PC-3 (cell line): ENCODE data around the gene DTD1. TPM values are rescaled to one million over a fixed set of nuclear protein-coding genes. Genes with fewer than 3 reads are reported as not detected.

Experiments
- ATAC-seq: fragments of 200-7000 bp; cut with Tn5 transposase; 2 replicates; pipeline ENCODE4 v1.9.1; 2020; ENCODE audit warnings: mild to moderate bottlenecking, moderate library complexity
- BruUV-seq: library from RNA; stranded (reverse); fragments of 400-500 nt; replicated peaks from 2 replicates; lab custom pipeline; 2021; lab: Mats Ljungman, UMichigan
- CTCF ChIA-PET: fragments of 300-600 bp; sonication (Branson Sonifier 250); formaldehyde crosslinking; loops from one replicate; lab custom pipeline; 2022; ENCODE audit warnings: antibody characterized with exemption; lab: Charles Lee
- POLR2A ChIA-PET: fragments of 300-600 bp; sonication (Branson Sonifier 250); formaldehyde crosslinking; loops from one replicate; lab custom pipeline; 2022; ENCODE audit warnings: antibody characterized with exemption; ENCODE audit not compliant: unreplicated experiment; lab: Charles Lee
- DNase-seq: peaks from one replicate; pipeline ENCODE4 v3.0.0-alpha.2; 2015
- H2AFZ ChIP-seq: fragments of 300-600 bp; sonication (generic); 2 replicates; pipeline ENCODE4 v1.6.0; 2016; ENCODE audit warnings: antibody characterized with exemption, low read length
- H3F3A ChIP-seq: fragments of 300-600 bp; sonication (generic); one replicate; pipeline ENCODE4 v1.6.0; 2017; ENCODE audit warnings: antibody characterized with exemption, low read length, control low read depth, mild to moderate bottlenecking; ENCODE audit not compliant: unreplicated experiment
- H3K27ac ChIP-seq: fragments of 300-600 bp; sonication (generic); 2 replicates; pipeline ENCODE4 v1.5.1; 2016; ENCODE audit warnings: mild to moderate bottlenecking, low read length
- H3K27me3 ChIP-seq: fragments of 300-600 bp; sonication (generic); 2 replicates; pipeline ENCODE4 v1.6.1; 2016; ENCODE audit warnings: low read length, mixed read lengths
- H3K36me3 ChIP-seq: fragments of 300-600 bp; sonication (generic); 2 replicates; pipeline ENCODE4 v1.6.1; 2016; ENCODE audit warnings: low read depth, mixed run types, low read length, mixed read lengths
- H3K4me1 ChIP-seq: fragments of 300-600 bp; sonication (generic); 2 replicates; pipeline ENCODE4 v1.5.1; 2016; ENCODE audit warnings: low read length; ENCODE audit not compliant: insufficient read depth
- H3K4me2 ChIP-seq: fragments of 300-600 bp; sonication (generic); 2 replicates; pipeline ENCODE4 v1.6.0; 2016; ENCODE audit warnings: low read length
- H3K4me3 ChIP-seq: fragments of 300-600 bp; sonication (generic); 2 replicates; pipeline ENCODE4 v1.5.1; 2016; ENCODE audit warnings: mild to moderate bottlenecking, low read length, mixed read lengths
- H3K79me2 ChIP-seq: fragments of 300-600 bp; sonication (generic); 2 replicates; pipeline ENCODE4 v1.6.1; 2017; ENCODE audit warnings: low read length, mixed read lengths
- H3K9ac ChIP-seq: fragments of 300-600 bp; sonication (generic); 2 replicates; pipeline ENCODE4 v1.6.0; 2016; ENCODE audit warnings: mild to moderate bottlenecking, low read length
- H3K9me2 ChIP-seq: fragments of 300-600 bp; sonication (generic); replicated peaks from 2 replicates; pipeline ENCODE4 v1.6.1; 2016; ENCODE audit warnings: mixed run types, low read length, mixed read lengths
- H3K9me3 ChIP-seq: fragments of 300-600 bp; sonication (generic); 2 replicates; pipeline ENCODE4 v1.6.1; 2016; ENCODE audit warnings: low read length, mixed read lengths
- H4K20me1 ChIP-seq: fragments of 300-600 bp; sonication (generic); 2 replicates; pipeline ENCODE4 v1.6.1; 2016; ENCODE audit warnings: low read length, mixed read lengths
- CTCF ChIP-seq: fragments of 300-600 bp; sonication (generic); conservative IDR thresholded peaks from 2 replicates; pipeline ENCODE4 v1.5.1; 2017; ENCODE audit warnings: antibody characterized with exemption, low read depth, mild to moderate bottlenecking, low read length
- EZH2 ChIP-seq: fragments of 300-600 bp; sonication (generic); IDR thresholded peaks from one replicate; pipeline ENCODE4 v1.6.1; 2017; ENCODE audit warnings: antibody characterized with exemption, mild to moderate bottlenecking, low read length; ENCODE audit not compliant: unreplicated experiment
- EZH2phosphoT487 ChIP-seq: fragments of 300-600 bp; sonication (generic); IDR thresholded peaks from 2 replicates; pipeline ENCODE4 v1.6.1; 2018; ENCODE audit warnings: mild to moderate bottlenecking, antibody characterized with exemption, low read length, borderline replicate concordance
- intact Hi-C: fragments of 100-400 bp; cut with micrococcal nuclease; formaldehyde crosslinking; loops from 2 replicates; pipeline ENCODE4 v1.9.0; 2023
- total RNA-seq: library from RNA; depleted of rRNA; stranded (reverse); fragments of >200 nt; gene quantifications from 2 replicates; pipeline ENCODE4 v1.2.3, GENCODE V29; 2014

Gene DTD1
- total RNA-seq, 1 experiment from 2014 or later, result 124 TPM

DNA sequence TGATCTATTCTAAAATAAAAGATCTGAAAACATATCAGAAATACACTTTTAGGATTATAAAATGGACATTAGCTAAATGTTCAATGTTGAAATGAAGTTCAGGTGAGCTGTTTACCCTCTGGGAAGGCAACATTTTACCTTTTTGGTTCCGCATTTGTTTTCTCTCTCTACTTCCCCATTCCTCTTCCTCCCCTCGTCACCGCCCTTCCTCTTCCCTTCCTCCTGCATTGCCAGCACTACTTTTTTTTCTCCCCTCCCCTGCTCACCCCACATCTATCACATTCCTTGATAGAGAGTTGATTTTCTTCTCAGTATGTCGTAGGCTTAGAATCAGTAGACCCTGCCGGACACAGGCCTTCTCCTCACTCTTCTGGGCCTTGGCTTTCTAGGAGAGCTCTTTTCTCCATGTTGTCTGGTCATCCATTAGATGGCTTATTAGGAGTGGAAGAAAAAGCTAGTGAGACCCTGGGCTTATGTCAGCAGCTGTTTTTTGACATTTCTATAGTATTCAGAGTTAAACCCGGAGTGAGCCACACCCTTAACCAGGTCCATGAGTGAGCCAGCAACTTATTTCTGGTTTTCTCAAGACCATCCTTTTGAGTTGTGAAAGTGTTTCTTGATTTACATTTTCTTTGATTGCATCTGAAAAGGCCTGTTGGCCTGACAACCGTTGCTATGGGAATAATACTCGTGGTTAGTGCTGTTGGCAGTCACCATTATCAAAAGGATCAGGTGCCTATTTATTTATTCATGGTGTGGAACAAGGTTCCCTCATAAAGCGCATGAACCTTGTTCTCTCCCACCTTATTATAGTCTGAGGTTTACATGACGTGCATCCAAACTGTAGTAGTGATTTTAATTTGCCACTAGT, 90.9 kb downstream of the DTD1 start:
- POLR2A ChIA-PET, result no interaction called here

GRCh38 chr20:18683839-18684238, 96.0 kb downstream of the DTD1 start:
- Histone ChIP-seq H3K9ac (no peak overlapping the region), H3K9me2 (no peaks in the 10 kb centered on the region), H3K4me2 (no peak overlapping the region), H3K9me3 (no peaks in the 10 kb centered on the region), H3F3A (no peaks in the 10 kb centered on the region), H3K4me3 (no peak overlapping the region), H2AFZ (no peak overlapping the region), H4K20me1 (0 out of 2 replicates have a peak, but pooled peaks cover 3% of the 10 kb centered on the region), H3K79me2 (no peaks in the 10 kb centered on the region), H3K4me1 (peaks cover 10% of the 10 kb centered on the region; the same call in 1 of the 2 replicates), H3K36me3 (no peaks in the 10 kb centered on the region), H3K27me3 (no peaks in the 10 kb centered on the region), H3K27ac (no peak overlapping the region)
- TF ChIP-seq EZH2phosphoT487 (no peak), CTCF (no peak), EZH2 (no peak)
- no TSS peak for BruUV-seq
- intact Hi-C loops, result no loop called here
- POLR2A ChIA-PET, result no interaction called here
- DNase-seq, result no peak
- no peak for ATAC-seq
- CTCF ChIA-PET, result no interaction called here

More for the DNA sequence above, 90.9 kb downstream of the DTD1 start:
- H3K79me2 ChIP-seq, result no peaks in the 10 kb centered on the region
- no peak overlapping the region for H2AFZ ChIP-seq
- ATAC-seq (no peak; the same call in none of the 2 replicates), DNase-seq (no peak)
- no peaks in the 10 kb centered on the region for H3K36me3 ChIP-seq
- no peak overlapping the region for H3K27ac ChIP-seq
- H3K27me3 ChIP-seq, result no peaks in the 10 kb centered on the region
- no peaks in the 10 kb centered on the region for H3K4me1 ChIP-seq
- intact Hi-C loops, result no loop called here
- H3F3A ChIP-seq, result no peaks in the 10 kb centered on the region
- H3K9ac ChIP-seq, result no peak overlapping the region
- BruUV-seq, result no TSS peak
- TF ChIP-seq EZH2, result no peak
- no peak for TF ChIP-seq EZH2phosphoT487
- TF ChIP-seq CTCF, result no peak
- H3K4me3 ChIP-seq, result no peak overlapping the region
- H3K4me2 ChIP-seq, result no peak overlapping the region
- H3K9me3 ChIP-seq, result no peaks in the 10 kb centered on the region
- no peaks in the 10 kb centered on the region for H3K9me2 ChIP-seq
- CTCF ChIA-PET, result no interaction called here
- H4K20me1 ChIP-seq, result no peaks in the 10 kb centered on the region

GRCh38 chr20:18684775-18685174, 96.9 kb downstream of the DTD1 start:
- no peak for ATAC-seq
- DNase-seq, result no peak
- H3K9me2 ChIP-seq, result no peaks in the 10 kb centered on the region
- BruUV-seq, result no TSS peak
- no peaks in the 10 kb centered on the region for H3F3A ChIP-seq
- H2AFZ ChIP-seq, result no peak overlapping the region
- no peaks in the 10 kb centered on the region for H3K36me3 ChIP-seq
- H3K27ac ChIP-seq, result no peak overlapping the region
- 0 out of 2 replicates have a peak, but pooled peaks cover 3% of the 10 kb centered on the region for H4K20me1 ChIP-seq
- no peaks in the 10 kb centered on the region for H3K27me3 ChIP-seq
- no peaks in the 10 kb centered on the region for H3K9me3 ChIP-seq
- no peak overlapping the region for H3K4me3 ChIP-seq
- peaks cover 10% of the 10 kb centered on the region; the same call in 1 of the 2 replicates for H3K4me1 ChIP-seq
- no peak overlapping the region for H3K9ac ChIP-seq
- intact Hi-C loops, result no loop called here
- no peak overlapping the region for H3K4me2 ChIP-seq
- ChIA-PET CTCF (no interaction called here), POLR2A (no interaction called here)
- no peak for TF ChIP-seq EZH2
- no peak for TF ChIP-seq CTCF
- no peak for TF ChIP-seq EZH2phosphoT487
- H3K79me2 ChIP-seq, result no peaks in the 10 kb centered on the region
